Measurements from ENCODE around the gene NDUFB7. TPM values are rescaled to one million over a fixed set of nuclear protein-coding genes. Genes with fewer than 3 reads are reported as not detected.
A peak's percentile ranks its signal among the peaks of the same experiment; 100 is the strongest.

Gene NDUFB7
- total RNA-seq, 1 experiment from 2014 or later: 292 TPM

- no peak for DNase-seq (ENCODE audit: low read depth)
Observed at GRCh38 chr19:14525729-14526128, 46.1 kb downstream of the NDUFB7 start.

- no peak for DNase-seq (ENCODE audit: low read depth)
Observed at GRCh38 chr19:14520543-14520942, 51.3 kb downstream of the NDUFB7 start.

- DNase-seq (ENCODE audit: low read depth): peak; percentile 98
Observed at GRCh38 chr19:14519860-14520407, 51.9 kb downstream of the NDUFB7 start.

GRCh38 chr19:14519245-14519859, 52.5 kb downstream of the NDUFB7 start:
- DNase-seq (ENCODE audit: low read depth): no peak

- peak; percentile 73 for DNase-seq (ENCODE audit: low read depth)
Observed at GRCh38 chr19:14517840-14518505, 53.9 kb downstream of the NDUFB7 start, which contains the start of gene DNAJB1. Gene DNAJB1 (minus strand): TSS chr19:14518397. CDS start chr19:14518349, 48 bp downstream.

- peak; percentile 31 for DNase-seq (ENCODE audit: low read depth)
Observed at GRCh38 chr19:14517446-14517839, 54.4 kb downstream of the NDUFB7 start.

- no peak for DNase-seq (ENCODE audit: low read depth)
Observed at GRCh38 chr19:14516746-14517438, 55.0 kb downstream of the NDUFB7 start.

Other genes with a start within 250 kb of the NDUFB7 start
- gene ADGRE5, start 190.6 kb downstream of the NDUFB7 start, total RNA-seq (2014; rRNA removed; shearing (Covaris generic)): 13.0 and 13.8 TPM in 2 replicates
- 56.1 and 65.3 TPM in 2 replicates for gene DDX39A, start 152.7 kb downstream of the NDUFB7 start, total RNA-seq (2014; rRNA removed; shearing (Covaris generic))
- gene PKN1, start 138.8 kb downstream of the NDUFB7 start, total RNA-seq (2014; rRNA removed; shearing (Covaris generic)): 28.2 and 51.6 TPM in 2 replicates
- gene PTGER1, start 96.7 kb downstream of the NDUFB7 start, total RNA-seq (2014; rRNA removed; shearing (Covaris generic)): 0.12 TPM in 1 of 2 replicates, not detected in the other
- 43.5 and 114 TPM in 2 replicates for gene GIPC1, start 75.9 kb downstream of the NDUFB7 start, total RNA-seq (2014; rRNA removed; shearing (Covaris generic))
- gene DNAJB1, start 53.7 kb downstream of the NDUFB7 start, total RNA-seq (2014; rRNA removed; shearing (Covaris generic)): 114 and 138 TPM in 2 replicates
- 126 and 160 TPM in 2 replicates for gene TECR, start 42.5 kb downstream of the NDUFB7 start, total RNA-seq (2014; rRNA removed; shearing (Covaris generic))
- gene CLEC17A, start 11.0 kb upstream of the NDUFB7 start, total RNA-seq (2014; rRNA removed; shearing (Covaris generic)): not detected in 2 replicates
- not detected in 2 replicates for gene ADGRE3, start 102.8 kb upstream of the NDUFB7 start, total RNA-seq (2014; rRNA removed; shearing (Covaris generic))
- gene ZNF333, start 118.0 kb upstream of the NDUFB7 start, total RNA-seq (2014; rRNA removed; shearing (Covaris generic)): 5.7 and 6.0 TPM in 2 replicates
- gene ADGRE2, start 206.5 kb upstream of the NDUFB7 start, total RNA-seq (2014; rRNA removed; shearing (Covaris generic)): not detected in 2 replicates

All from M059J (cell line).